Lung (tissue), 12 donors: ENCODE data around the gene RNU1-2. TPM values are rescaled to one million over a fixed set of nuclear protein-coding genes. Genes with fewer than 3 reads are reported as not detected.
"Not testable (repeated sequence)": the region's sequence is repeated elsewhere in the genome, so short reads cannot be mapped to it uniquely, and the experiment has no call there.

Experiments
- ATAC-seq: fragments of 200-7000 bp; cut with Tn5 transposase; one replicate; pipeline ENCODE4 v1.9.1; 2020; ENCODE audit warnings: moderate number of reproducible peaks; ENCODE audit not compliant: insufficient read depth, low FRiP score
- DNase-seq, 3 donors: peaks; one replicate each; pipeline ENCODE4 v3.0.0-alpha.2; 2013 to 2017
- H3K27ac ChIP-seq, 2 donors: one replicate each; pipeline ENCODE4 v1.5.1; 2013; ENCODE audit warnings: mild to moderate bottlenecking in 2 of 2, moderate library complexity in 2 of 2, control low read depth in 1 of 2, inconsistent platforms in 1 of 2, low read depth in 1 of 2, low read length in 1 of 2
- H3K27me3 ChIP-seq, 3 donors: one replicate each; pipeline ENCODE4 v1.5.1; 2013; ENCODE audit warnings: low read length in 2 of 3; ENCODE audit not compliant: control insufficient read depth in 3 of 3, insufficient read depth in 3 of 3
- H3K36me3 ChIP-seq, 4 donors: one replicate each; pipeline ENCODE4 v1.5.1; 2013; ENCODE audit warnings: low read length in 4 of 4, mild to moderate bottlenecking in 1 of 4, moderate library complexity in 1 of 4; ENCODE audit not compliant: control insufficient read depth in 4 of 4, insufficient read depth in 4 of 4
- H3K4me1 ChIP-seq, 5 donors: one replicate each; pipeline ENCODE4 v1.5.1; 2013; ENCODE audit warnings: low read length in 5 of 5, mild to moderate bottlenecking in 2 of 5, moderate library complexity in 1 of 5; ENCODE audit not compliant: control insufficient read depth in 5 of 5, insufficient read depth in 5 of 5
- H3K4me3 ChIP-seq: one replicate; pipeline ENCODE4 v1.5.1; 2013; ENCODE audit warnings: mild to moderate bottlenecking, control low read depth, moderate library complexity
- H3K9ac ChIP-seq, 2 donors: one replicate each; pipeline ENCODE4 v1.5.1; 2013; ENCODE audit warnings: low read length in 2 of 2, control low read depth in 1 of 2; ENCODE audit not compliant: insufficient read depth in 1 of 2
- H3K9me3 ChIP-seq, 4 donors: one replicate each; pipeline ENCODE4 v1.5.1; 2013; ENCODE audit warnings: low read length in 3 of 4, mild to moderate bottlenecking in 1 of 4, moderate library complexity in 1 of 4; ENCODE audit not compliant: control insufficient read depth in 4 of 4, insufficient read depth in 3 of 4
- WGBS, 2 donors: extraction: QIAGEN DNeasy Blood & Tissue Kit; methylation state at CpG; one replicate each; pipeline ENCODE4 v1.1.7; 2013; 5-methylcytosine and 5-hydroxymethylcytosine counted together
- polyA plus RNA-seq, 2 donors: library from polyadenylated mRNA; stranded (reverse); fragments of 200-250 nt; gene quantifications; one replicate each; pipeline ENCODE4 v1.2.1, GENCODE V29; 2013
- total RNA-seq, 2 donors: library from RNA; depleted of rRNA in 1 of 2; stranded (reverse); fragments of >200 nt in 1 of 2; gene quantifications; one replicate each; pipeline ENCODE4 v1.2.1, GENCODE V29; 2014 to 2021
- TF ChIP-seq, protein P1 (sequence below): IDR thresholded peaks from 2 replicates; pipeline ENCODE4 v1.5.1; 2012; ENCODE audit warnings: mild to moderate bottlenecking; ENCODE audit errors: control extremely low read depth, extremely low read depth
- donor health status: control.
- donor health status: control.
- donor health status: Bipolar disorder and iron deficiency.
- donor health status: healthy.
- donor health status: DM: yes; HTN: yes; CAD: no.

Gene RNU1-2
- total and polyA plus RNA-seq, 4 donors, result under 0.01 to 3,134 TPM; not detected in 2

DNA sequence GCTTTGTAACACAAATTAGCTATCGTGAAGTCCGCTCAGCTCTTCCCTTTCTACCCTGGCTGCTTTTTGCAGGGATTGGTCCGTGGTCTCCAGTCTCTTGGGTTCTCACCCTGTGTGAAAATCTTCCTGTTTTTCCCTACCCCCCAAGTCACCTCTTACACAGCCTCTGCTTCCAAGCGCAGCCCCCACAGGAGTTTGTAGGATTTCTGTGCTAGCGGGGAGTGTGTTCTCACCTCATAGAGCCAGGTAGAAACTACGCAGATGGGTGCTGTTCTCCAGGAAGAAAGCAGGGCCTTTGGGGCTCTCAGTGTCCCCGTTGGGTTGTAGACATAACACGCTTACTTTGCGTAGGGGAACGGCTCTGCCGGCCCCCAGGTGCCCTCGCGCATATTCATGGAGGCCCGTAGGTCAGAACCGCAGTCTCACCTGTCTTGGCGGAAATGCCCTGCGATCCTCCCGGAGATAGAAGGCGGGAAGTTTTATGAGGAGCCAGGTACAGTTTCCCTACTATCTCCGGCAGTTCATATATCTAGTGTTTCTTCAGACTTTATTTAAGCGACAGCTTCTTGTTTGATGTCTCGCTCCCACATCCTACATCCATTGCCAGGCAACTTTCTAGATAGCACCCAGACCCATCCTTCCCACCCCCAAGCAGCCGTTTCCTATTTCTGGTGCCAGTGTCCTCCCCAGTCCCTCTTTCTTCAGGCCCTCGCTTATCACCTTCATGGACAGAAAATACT, 706 bp downstream of the RNU1-2 start:
- 17 to 22% methylated on average over 21 to 23 of the region's 24 CpGs for WGBS, 2 donors
- H3K4me3 ChIP-seq, result not testable (repeated sequence)
- peak in 2 of 3 donors; percentile 42 to 60 for DNase-seq

DNA sequence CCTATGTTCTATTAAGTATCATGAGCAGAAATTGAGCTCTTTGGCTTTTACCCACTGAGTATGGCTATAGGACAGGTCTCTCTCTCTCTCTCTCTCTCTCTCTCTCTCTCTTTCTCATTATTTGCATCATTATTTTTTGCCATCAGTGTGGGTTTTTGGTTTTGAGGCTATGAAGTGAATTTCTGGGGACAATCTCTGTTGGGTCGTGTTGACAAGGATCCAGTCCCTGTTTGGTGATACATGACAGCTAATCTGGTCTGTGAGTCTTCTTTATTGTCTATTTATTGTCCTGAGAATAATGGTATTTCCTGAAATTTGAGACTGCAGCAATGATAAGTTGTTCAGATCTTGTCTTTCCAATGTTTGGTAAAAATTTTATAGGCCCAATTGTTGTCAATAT, 1.9 kb downstream of the RNU1-2 start:
- not testable (repeated sequence) for H3K9me3 ChIP-seq, DNase-seq, H3K27me3 ChIP-seq, ATAC-seq, H3K27ac ChIP-seq, H3K36me3 ChIP-seq, H3K4me3 ChIP-seq, H3K9ac ChIP-seq
- 43 to 73% methylated on average over 1 of the region's 1 CpG for WGBS, 2 donors
- H3K4me1 ChIP-seq, result peaks cover 0 to 11% (median 3%) of the 10 kb centered on the region in 5 donors

More for the DNA sequence above, 706 bp downstream of the RNU1-2 start:
- Histone ChIP-seq H3K4me1 (peaks cover 0 to 11% (median 3%) of the 10 kb centered on the region in 5 donors), H3K27ac (peak overlapping the region; percentile 83), H3K9ac (peak overlapping the region; percentile 25 to 56)
- H3K9me3 ChIP-seq, H3K36me3 ChIP-seq, H3K27me3 ChIP-seq, ATAC-seq: not testable (repeated sequence)

GRCh38 chr1:16898298-16898697, 2.5 kb downstream of the RNU1-2 start:
- not testable (repeated sequence) for H3K27me3 ChIP-seq, H3K36me3 ChIP-seq, H3K9me3 ChIP-seq, DNase-seq, H3K27ac ChIP-seq, H3K4me3 ChIP-seq, ATAC-seq, H3K9ac ChIP-seq
- H3K4me1 ChIP-seq, result peaks cover 0 to 13% (median 3%) of the 10 kb centered on the region in 5 donors

DNA sequence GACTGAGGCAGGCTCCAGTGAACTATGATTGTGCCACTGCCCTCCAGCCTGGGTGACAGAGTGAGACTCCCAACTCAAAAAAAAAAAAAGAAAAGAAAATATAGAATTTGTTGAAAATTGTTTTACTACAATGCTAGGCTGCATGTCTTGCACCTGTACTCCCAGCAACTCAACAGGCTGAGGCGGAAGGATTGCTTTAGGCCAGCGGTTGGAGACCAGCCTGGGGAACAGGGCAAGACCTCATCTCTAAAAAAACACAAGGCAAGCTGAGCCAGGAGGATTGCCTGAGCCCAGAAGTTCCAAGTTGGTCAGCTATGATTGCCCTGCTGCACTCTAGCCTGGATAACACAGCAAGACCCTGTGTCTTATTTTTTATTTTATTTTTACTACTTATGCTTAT, 3.2 kb downstream of the RNU1-2 start:
- not testable (repeated sequence) for ATAC-seq, H3K9ac ChIP-seq, DNase-seq, H3K9me3 ChIP-seq, H3K36me3 ChIP-seq, H3K4me3 ChIP-seq, H3K27ac ChIP-seq, H3K27me3 ChIP-seq
- 83 to 90% methylated on average over 2 of the region's 2 CpGs for WGBS, 2 donors
- peaks cover 0 to 20% (median 3%) of the 10 kb centered on the region in 5 donors for H3K4me1 ChIP-seq

GRCh38 chr1:16900751-16901150, 5.0 kb downstream of the RNU1-2 start:
- Histone ChIP-seq H3K4me3 (no peak overlapping the region), H3K36me3 (no peaks in the 10 kb centered on the region), H3K9ac (no peak overlapping the region), H3K27ac (no peak overlapping the region), H3K27me3 (no peaks in the 10 kb centered on the region), H3K4me1 (peaks cover 0 to 31% (median 3%) of the 10 kb centered on the region in 5 donors), H3K9me3 (no peaks in the 10 kb centered on the region)
- ATAC-seq (no peak), DNase-seq (no peak)
- TF ChIP-seq, protein P1, sequence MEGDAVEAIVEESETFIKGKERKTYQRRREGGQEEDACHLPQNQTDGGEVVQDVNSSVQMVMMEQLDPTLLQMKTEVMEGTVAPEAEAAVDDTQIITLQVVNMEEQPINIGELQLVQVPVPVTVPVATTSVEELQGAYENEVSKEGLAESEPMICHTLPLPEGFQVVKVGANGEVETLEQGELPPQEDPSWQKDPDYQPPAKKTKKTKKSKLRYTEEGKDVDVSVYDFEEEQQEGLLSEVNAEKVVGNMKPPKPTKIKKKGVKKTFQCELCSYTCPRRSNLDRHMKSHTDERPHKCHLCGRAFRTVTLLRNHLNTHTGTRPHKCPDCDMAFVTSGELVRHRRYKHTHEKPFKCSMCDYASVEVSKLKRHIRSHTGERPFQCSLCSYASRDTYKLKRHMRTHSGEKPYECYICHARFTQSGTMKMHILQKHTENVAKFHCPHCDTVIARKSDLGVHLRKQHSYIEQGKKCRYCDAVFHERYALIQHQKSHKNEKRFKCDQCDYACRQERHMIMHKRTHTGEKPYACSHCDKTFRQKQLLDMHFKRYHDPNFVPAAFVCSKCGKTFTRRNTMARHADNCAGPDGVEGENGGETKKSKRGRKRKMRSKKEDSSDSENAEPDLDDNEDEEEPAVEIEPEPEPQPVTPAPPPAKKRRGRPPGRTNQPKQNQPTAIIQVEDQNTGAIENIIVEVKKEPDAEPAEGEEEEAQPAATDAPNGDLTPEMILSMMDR, result no peak
- 49 to 53% methylated on average over 2 of the region's 2 CpGs for WGBS, 2 donors

DNA sequence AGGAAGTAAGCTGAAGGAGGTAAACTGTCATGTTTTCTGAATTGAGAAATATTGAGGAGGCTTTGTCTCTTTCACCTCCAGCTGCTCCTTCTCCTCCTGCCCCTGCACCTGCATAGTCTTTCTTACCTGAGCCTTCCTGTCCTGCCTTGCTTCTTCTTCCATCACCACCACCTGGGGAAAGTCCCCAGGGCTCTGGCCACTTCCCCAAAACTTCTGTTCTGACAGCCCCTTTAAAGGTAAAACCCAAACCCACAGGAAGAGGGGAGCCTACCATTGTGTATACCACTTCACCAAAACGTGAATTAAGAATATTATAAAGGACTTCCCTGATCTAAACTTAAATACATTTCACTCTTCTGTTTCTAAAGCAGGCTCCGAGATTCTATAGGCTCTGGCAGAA, 5.6 kb downstream of the RNU1-2 start:
- not testable (repeated sequence) for H3K27me3 ChIP-seq, DNase-seq, H3K27ac ChIP-seq, H3K9me3 ChIP-seq, H3K36me3 ChIP-seq, H3K4me3 ChIP-seq, H3K9ac ChIP-seq, ATAC-seq
- H3K4me1 ChIP-seq, result peaks cover 0 to 36% (median 3%) of the 10 kb centered on the region in 5 donors
- 37 to 47% methylated on average over 2 of the region's 2 CpGs for WGBS, 2 donors
